ENCODE data around the gene MEG3.

The MEG3 gene

DNA sequence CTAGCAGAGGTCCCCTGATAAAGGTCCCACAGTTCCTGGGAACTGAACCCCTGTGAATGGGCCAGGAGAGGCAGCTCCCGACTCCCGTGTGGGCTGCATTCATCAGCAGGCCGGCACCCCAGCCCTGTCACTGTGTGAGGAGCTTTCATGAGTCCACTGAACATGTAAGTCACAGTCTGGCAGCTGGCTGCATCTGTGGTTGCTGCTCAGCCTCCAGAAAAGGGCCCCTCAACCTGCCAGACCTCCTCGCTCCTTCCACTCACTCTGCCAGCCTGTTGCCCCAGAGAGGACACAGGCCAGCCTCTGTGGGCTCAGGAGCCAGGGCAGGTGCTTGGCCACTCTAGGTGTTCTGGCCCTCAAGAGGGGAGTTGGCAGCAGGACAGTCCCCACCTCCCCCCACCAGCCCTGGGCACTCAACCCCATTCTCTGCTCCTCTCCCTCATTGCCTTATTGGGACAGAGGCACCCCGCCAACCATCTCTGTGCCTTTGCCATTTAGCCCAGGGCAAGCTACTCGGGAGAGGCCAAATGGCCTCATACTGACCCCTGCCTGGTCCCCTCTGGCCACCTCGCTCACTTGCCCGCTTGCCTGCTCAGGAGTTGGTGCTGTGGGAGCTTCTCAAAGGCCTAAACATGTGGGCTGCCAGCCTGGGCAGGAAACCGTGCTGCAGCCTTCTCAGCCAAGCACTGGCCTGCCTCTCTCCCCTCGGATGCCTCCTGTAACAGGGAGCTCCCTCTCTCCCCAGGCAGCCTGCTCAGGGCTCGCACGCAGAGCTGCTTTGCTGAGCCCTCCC lies 75.7 kb downstream of the MEG3 start:
- DNase-seq: no peak

DNA sequence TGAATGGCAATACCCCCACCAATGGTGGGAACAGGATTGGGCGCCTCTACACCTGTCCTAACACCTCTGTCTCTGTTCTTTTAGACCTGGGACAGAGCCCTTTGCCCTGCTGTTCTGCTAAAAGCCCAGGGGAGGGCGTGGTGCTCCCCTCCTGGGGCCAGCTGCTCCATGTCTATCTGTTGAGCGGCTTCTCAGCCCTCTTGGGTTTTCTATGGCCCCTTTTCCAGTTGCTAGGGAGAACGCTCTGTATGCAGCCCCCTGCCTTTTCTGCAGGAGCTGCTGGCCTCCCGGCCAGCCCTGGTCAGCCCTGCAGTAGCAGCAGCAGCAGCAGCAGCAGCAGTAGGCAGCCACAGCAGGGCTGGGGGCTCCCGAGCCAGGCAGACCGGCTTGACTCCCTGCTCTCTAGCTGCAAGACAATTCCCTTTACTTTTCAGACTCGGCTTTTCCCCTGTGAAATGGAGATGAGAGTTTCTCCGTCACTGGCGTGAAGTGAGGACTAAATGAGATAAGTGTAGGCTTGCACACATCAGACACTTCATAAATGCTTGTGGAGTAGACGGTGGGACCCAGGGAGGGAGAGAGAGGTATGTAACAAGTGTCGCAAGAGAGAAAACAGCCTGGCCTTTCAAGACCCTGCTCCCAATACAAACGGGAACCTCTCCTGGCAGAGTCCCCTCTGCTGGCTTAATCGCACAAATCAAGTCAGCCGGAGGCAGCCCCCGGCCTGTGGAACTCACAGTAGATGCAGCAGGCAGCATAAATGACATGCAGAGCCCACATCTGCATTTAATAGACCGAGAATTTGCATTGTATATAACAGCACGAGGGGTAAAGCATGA lies 76.6 kb downstream of the MEG3 start:
- no peak for DNase-seq

DNA sequence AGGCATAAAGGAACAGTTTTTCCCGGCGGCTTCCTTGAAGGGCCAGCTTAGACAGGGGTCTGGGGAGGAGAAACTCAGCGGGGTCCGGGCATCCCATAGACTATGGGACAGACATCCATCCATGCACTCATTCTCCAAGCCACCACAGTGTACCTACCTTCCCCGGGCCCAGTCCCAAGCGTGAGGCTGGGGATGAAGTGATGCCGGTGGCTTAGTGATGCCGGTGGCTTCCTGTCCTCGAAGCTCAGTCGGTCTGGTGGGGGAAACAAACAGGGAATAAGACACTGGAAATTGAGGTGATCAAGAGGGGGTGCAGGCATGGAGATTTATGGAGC lies 77.2 kb downstream of the MEG3 start:
- DNase-seq: no peak

DNA sequence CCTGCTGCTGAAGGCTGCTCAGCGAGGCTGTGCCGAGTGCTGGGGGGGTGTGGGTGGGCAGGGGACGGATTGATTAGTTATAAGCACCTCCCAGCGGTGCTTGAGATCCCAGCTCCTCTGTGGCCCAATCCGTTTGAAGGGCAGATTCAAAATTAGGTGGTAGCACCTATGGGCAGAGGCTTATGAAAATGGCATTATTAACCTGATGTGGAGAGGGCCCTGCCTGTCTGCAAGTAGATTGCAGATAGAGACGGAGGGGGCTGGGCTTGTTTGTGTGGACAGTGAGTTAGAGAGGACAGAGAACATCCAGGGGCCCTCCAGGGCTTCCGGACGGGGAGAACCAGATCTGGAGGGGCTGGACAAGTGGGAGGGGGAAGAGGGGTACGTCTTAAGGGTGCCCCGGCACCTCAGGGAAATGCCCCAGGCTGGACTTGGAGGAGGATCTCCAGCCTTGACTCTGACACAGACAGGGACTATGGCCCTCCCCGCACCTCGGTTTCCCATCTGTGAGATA lies 77.8 kb downstream of the MEG3 start, which contains the start of gene RTL1:
TSS of gene RTL1 (minus strand) at position 51 of the 514 bp plus-strand sequence. CDS start 18,934 bp downstream, outside the sequence.
- no peak for DNase-seq

DNA sequence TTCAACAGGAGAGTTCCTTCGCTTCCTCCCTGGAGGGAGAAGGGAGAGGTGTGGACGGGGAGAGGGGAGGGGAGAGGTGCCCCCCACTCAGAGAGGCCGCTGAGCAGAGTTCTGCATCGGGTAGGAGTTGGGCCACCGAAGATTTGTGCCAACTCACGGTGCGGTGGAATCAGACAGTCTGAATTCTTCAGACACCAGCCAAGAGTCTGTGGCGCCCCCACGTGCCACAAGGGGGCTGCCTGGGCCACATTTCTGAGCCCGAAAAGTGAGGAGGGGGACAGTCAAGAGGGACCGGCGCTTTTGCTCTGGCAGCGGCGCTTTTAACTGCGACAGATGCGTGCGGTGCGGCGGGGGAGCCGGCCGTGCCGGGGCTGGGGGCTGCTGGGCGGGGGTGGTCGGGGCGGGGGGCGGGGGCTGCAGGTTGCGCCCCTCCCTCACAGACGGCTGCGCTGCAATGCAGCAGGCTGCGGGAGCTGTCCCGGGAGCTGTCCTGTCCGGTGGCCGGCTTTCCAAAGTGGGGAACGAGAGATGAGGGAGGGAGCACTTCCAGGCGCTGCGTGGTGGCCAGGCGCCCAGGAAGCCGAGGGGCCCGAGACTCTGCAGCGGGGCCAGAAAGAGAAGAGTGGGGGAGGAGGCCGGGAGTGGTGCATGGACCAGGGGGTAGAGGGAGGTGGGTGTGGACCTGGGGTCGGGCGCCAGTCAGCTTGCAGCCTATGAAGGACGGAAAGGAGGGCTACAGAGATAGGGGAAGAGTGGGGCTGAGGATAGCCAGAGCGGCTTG lies 78.6 kb downstream of the MEG3 start:
- no peak for DNase-seq

DNA sequence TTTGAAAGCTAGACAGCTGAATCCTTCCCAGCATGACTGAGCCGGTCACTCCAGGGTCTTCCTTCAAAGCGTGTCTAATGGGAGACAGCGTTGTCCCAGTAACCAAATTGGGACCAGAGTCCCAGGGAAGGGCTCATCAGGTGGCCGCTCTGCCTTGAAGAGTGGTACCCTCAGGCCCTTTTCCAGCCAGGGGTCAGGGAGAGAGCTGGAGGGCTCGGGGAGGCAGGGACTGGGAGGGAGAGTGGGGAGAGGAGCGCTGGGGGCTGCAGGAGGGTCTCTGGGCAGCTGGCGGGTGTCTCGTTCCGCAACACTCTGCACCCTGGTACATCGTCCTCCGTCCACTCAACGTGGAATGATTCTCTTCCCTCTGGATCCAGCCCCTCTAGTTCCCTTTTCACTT lies 79.2 kb downstream of the MEG3 start:
- no peak for DNase-seq

DNA sequence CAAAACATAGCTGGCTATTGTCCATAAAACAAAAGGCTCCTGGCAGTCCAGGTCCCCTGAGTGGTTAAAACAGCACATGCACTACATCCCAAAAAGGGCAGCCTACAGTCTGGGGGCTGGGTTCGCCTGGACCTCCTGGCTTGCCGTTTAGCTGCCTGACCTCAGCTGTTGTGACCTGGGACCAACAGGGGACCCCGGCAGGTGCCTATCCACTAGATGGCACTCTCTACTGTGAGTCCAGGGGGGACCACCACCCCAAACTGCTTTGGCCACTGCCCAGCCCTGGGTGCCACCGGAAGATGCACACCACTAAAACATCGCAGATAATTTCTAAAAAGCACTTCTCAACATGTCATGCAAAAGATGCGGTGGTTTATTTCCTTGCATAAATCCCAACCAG lies 80.5 kb downstream of the MEG3 start:
- DNase-seq: no peak

DNA sequence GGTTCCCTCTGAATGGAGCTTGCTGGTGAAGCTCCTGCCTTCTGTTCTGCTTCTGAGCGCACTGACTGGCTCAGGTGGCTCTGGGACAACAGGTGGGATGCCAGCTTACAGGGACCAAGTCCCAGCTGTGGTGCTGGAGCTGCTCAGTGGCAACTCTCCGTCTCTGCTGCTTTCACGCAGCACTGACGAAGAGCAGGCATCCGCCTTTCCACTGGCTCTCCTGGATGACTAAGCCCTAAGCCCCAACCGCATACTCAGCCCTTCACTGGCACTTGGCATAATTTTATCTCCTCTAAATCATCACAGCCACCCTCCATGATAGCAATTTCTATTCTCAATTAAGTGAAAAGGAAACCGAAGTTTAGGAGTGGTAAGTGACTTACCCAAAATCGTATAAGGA lies 81.3 kb downstream of the MEG3 start:
- DNase-seq: no peak

DNA sequence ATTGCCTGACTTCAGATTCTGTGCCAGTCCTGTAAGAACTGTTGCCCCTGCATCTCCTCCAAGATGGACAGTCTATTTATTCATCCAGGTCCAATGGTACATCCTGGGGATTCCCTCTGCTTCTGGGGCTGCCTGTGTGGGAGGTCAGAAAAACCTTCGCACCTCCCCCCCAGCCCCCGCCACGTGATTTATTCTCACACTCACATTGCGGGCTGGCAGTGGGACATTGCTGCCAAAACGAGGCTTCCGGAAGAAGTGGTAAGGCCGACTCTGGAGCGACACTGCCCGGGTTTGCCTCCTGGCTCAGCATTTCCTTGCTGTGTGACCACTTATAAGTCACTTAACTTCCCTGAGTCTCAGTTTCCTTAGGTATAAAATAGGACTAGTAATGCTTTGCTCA lies 83.5 kb downstream of the MEG3 start:
- DNase-seq: no peak

Data from NCI-H510A treated with DMSO at 0.1 percent for 48 hours (cell line).